ENCODE measurements around the gene ANGPTL3.

The ANGPTL3 gene

GRCh38 chr1:62588000-62588399, 9.3 kb upstream of the ANGPTL3 start:
- TF ChIP-seq, protein P1, sequence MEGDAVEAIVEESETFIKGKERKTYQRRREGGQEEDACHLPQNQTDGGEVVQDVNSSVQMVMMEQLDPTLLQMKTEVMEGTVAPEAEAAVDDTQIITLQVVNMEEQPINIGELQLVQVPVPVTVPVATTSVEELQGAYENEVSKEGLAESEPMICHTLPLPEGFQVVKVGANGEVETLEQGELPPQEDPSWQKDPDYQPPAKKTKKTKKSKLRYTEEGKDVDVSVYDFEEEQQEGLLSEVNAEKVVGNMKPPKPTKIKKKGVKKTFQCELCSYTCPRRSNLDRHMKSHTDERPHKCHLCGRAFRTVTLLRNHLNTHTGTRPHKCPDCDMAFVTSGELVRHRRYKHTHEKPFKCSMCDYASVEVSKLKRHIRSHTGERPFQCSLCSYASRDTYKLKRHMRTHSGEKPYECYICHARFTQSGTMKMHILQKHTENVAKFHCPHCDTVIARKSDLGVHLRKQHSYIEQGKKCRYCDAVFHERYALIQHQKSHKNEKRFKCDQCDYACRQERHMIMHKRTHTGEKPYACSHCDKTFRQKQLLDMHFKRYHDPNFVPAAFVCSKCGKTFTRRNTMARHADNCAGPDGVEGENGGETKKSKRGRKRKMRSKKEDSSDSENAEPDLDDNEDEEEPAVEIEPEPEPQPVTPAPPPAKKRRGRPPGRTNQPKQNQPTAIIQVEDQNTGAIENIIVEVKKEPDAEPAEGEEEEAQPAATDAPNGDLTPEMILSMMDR (IDR thresholded peaks at IDR 0.05; ENCODE audit: control insufficient read depth, extremely low read depth, insufficient read depth) = no peak
- no peak for DNase-seq (ENCODE audit: low read depth)
- H3K4me3 ChIP-seq (ENCODE audit: low read depth, low read length) = no peak overlapping the region

DNA sequence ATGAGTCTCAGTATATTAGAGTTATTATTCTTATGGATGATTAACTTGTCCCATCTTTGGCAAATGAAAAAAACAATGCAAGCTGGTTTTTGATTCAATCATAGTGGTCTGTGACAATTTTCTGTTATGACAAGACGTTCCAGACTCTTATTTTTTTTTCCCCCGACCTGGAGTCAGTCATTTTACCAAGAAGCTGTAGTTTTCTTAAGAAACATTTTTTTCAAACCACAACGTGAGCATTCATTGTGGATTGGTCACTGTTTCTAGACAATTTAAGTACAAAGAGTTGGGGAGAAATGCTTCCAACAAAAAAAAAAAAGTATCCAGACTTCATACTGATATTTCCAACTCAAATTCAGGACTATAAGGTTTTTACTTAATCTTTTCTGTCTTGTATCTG, 8.0 kb upstream of the ANGPTL3 start:
- no peak for DNase-seq (ENCODE audit: low read depth)
- no peak overlapping the region for H3K4me3 ChIP-seq (ENCODE audit: low read depth, low read length)
- TF ChIP-seq, protein P1 (IDR thresholded peaks at IDR 0.05; ENCODE audit: control insufficient read depth, extremely low read depth, insufficient read depth) = no peak

GRCh38 chr1:62590255-62590969, 6.9 kb upstream of the ANGPTL3 start:
- TF ChIP-seq, protein P1 (IDR thresholded peaks at IDR 0.05; ENCODE audit: control insufficient read depth, extremely low read depth, insufficient read depth) = no peak
- H3K4me3 ChIP-seq (ENCODE audit: low read depth, low read length) = no peak overlapping the region
- no peak for DNase-seq (ENCODE audit: low read depth)

GRCh38 chr1:62590970-62591368, 6.4 kb upstream of the ANGPTL3 start:
- no peak for DNase-seq (ENCODE audit: low read depth)
- TF ChIP-seq, protein P1 (IDR thresholded peaks at IDR 0.05; ENCODE audit: control insufficient read depth, extremely low read depth, insufficient read depth) = no peak
- no peak overlapping the region for H3K4me3 ChIP-seq (ENCODE audit: low read depth, low read length)

- peak; percentile 30 for DNase-seq (ENCODE audit: low read depth)
- TF ChIP-seq, protein P1 (IDR thresholded peaks at IDR 0.05; ENCODE audit: control insufficient read depth, extremely low read depth, insufficient read depth) = no peak
- H3K4me3 ChIP-seq (ENCODE audit: low read depth, low read length) = no peak overlapping the region
Observed at GRCh38 chr1:62593825-62594394, 3.4 kb upstream of the ANGPTL3 start.

DNA sequence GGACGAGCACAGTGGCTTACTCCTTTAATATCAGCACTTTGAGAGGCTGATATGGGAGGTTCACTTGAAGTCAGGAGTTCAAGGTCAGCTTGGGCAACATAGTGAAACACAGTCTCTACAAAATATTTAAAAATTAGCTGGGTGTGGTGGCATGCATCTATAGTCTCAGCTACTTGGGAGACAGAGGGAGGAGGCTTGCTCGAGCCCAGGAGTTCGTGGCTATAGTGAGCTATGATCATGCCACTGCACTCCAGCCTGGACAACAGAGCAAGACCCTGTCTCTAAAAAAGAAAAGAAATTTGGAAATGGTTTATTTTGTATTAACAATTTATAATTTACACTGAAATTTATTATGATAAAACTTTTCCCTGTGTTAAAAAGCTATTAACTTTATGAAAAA, 1.7 kb upstream of the ANGPTL3 start:
- H3K4me3 ChIP-seq (ENCODE audit: low read depth, low read length) = no peak overlapping the region
- TF ChIP-seq, protein P1 (IDR thresholded peaks at IDR 0.05; ENCODE audit: control insufficient read depth, extremely low read depth, insufficient read depth) = no peak

DNA sequence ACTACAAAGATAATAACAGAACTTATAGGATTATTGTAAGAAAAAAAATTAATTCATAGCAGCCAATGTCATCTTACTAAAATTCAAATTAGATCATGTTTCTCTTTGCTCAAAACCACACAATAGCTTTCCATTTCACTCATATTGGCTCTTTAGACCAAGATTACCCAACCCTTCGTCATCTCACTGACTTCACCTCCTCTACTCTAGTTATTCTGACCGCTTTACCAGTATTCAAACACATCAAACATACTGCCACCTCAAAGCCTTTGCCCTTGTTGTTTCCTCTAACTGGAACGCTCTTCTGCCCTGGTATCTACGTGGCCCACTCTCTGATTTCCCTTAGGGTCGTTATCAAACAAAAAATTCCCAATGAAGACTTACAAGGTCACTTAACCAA, 1.7 kb downstream of the ANGPTL3 start:
- TF ChIP-seq, protein P1 (IDR thresholded peaks at IDR 0.05; ENCODE audit: control insufficient read depth, extremely low read depth, insufficient read depth) = no peak
- DNase-seq (ENCODE audit: low read depth) = no peak
- no peak overlapping the region for H3K4me3 ChIP-seq (ENCODE audit: low read depth, low read length)

More for the DNA sequence above, 1.7 kb upstream of the ANGPTL3 start:
- DNase-seq (ENCODE audit: low read depth) = no peak

All from LNCaP clone FGC (cell line).